Measurements from ENCODE around the gene SIVA1. TPM values are rescaled to one million over a fixed set of nuclear protein-coding genes. Genes with fewer than 3 reads are reported as not detected.

Gene SIVA1
- total RNA-seq, 4 donors from 2014 or later: 149 to 282 (median 201) TPM

DNA sequence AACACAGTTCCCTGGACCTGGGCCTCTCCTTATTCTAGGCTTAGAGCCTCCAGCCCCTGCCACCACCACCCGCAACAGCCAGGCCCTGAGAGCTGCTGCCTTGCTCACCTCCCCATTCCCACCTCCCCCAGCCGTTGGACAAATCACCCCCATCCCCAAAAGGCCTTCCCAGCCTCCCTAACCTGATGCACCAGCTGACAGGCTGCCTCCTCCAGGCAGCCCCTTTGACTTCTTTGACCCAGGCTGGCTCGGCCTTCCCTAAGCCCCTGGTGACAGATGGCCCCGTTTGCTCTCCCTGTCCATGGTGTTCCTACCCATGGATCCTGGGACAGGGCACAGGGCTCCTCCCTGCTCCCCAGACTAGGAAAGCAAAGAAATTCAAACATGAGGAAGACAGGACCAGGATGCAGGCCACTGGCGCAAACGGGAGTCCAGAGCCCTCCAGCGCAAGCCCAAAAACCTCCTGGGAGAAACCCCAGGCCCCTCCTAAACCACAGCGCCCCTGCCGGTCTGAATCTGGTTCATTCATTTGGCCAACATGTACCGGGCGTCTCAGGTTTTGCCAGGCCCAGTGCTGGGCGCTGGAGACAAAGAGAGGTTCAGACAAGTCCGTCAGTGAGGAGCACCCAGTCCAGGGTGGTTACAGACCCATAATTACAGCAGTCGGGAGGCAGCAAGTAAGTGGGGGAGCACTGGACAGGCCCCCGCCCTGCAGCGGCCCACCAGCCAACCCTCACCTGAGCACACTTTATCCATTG, 40.2 kb downstream of the SIVA1 start:
- intact Hi-C loops (cut with DNase I): no loop called here
- H3K4me1 ChIP-seq: peaks cover 35 to 93% (median 46%) of the 10 kb centered on the region in 3 donors
- WGBS, 2 donors: 77 to 94% methylated on average over 5 to 11 of the region's 16 CpGs

DNA sequence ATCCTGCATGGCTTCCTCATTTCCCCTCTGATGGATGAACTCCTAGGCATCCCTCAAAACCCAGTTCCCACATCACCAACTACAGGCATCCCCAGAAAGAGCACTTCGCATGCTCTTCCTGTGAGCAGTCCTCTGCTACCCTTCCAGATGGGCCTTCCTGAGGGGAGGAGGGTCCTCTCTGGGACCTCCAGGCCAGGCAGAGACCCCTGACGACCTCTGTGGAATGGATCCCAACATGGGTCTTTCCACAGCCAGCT, 40.7 kb downstream of the SIVA1 start:
- whole genome bisulfite sequencing, 2 donors: 89 to 93% methylated on average over 1 to 2 of the region's 2 CpGs
- H3K27me3 ChIP-seq: no peaks in the 10 kb centered on the region
- peaks cover 0 to 39% (median 14%) of the 10 kb centered on the region in 3 donors for H3K36me3 ChIP-seq
- no peaks in the 10 kb centered on the region for H3K9me3 ChIP-seq
- intact Hi-C loops (cut with DNase I): no loop called here
- no peak for DNase-seq
- TF ChIP-seq, protein P1, sequence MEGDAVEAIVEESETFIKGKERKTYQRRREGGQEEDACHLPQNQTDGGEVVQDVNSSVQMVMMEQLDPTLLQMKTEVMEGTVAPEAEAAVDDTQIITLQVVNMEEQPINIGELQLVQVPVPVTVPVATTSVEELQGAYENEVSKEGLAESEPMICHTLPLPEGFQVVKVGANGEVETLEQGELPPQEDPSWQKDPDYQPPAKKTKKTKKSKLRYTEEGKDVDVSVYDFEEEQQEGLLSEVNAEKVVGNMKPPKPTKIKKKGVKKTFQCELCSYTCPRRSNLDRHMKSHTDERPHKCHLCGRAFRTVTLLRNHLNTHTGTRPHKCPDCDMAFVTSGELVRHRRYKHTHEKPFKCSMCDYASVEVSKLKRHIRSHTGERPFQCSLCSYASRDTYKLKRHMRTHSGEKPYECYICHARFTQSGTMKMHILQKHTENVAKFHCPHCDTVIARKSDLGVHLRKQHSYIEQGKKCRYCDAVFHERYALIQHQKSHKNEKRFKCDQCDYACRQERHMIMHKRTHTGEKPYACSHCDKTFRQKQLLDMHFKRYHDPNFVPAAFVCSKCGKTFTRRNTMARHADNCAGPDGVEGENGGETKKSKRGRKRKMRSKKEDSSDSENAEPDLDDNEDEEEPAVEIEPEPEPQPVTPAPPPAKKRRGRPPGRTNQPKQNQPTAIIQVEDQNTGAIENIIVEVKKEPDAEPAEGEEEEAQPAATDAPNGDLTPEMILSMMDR (IDR thresholded peaks at IDR 0.05): no peak
- TF ChIP-seq POLR2A (IDR thresholded peaks at IDR 0.05): no peak
- H3K4me1 ChIP-seq: peaks cover 35 to 88% (median 46%) of the 10 kb centered on the region in 3 donors
- no peak overlapping the region for H3K27ac ChIP-seq
- peak overlapping the region in 3 of 4 donors; percentile 51 to 95 (median 85) for H3K4me3 ChIP-seq

More for the DNA sequence above, 40.2 kb downstream of the SIVA1 start:
- Histone ChIP-seq H3K27ac (no peak overlapping the region), H3K4me3 (peak overlapping the region in 2 of 4 donors; percentile 85 to 95), H3K36me3 (peaks cover 0 to 44% (median 14%) of the 10 kb centered on the region in 3 donors), H3K27me3 (no peaks in the 10 kb centered on the region), H3K9me3 (no peaks in the 10 kb centered on the region)
- no peak for TF ChIP-seq POLR2A (IDR thresholded peaks at IDR 0.05)
- no peak for DNase-seq

GRCh38 chr14:104794099-104794498, 41.2 kb downstream of the SIVA1 start:
- Histone ChIP-seq H3K27me3 (no peaks in the 10 kb centered on the region), H3K36me3 (peaks cover 0 to 34% (median 13%) of the 10 kb centered on the region in 3 donors), H3K9me3 (no peaks in the 10 kb centered on the region), H3K4me1 (peaks cover 35 to 88% (median 41%) of the 10 kb centered on the region in 3 donors), H3K27ac (peak overlapping the region in 3 of 4 donors; percentile 76 to 91 (median 90)), H3K4me3 (peak overlapping the region; percentile 51 to 95 (median 80))
- intact Hi-C loops (cut with DNase I): no loop called here
- DNase-seq: no peak
- 0 to 11% methylated on average over 5 to 6 of the region's 15 CpGs for WGBS, 2 donors
- TF ChIP-seq, protein P1 (IDR thresholded peaks at IDR 0.05): no peak
- TF ChIP-seq POLR2A (IDR thresholded peaks at IDR 0.05): no peak

- Histone ChIP-seq H3K27me3 (no peaks in the 10 kb centered on the region), H3K4me1 (peaks cover 38 to 88% (median 44%) of the 10 kb centered on the region in 3 donors), H3K4me3 (peak overlapping the region; percentile 51 to 95 (median 80)), H3K27ac (peak overlapping the region; percentile 76 to 94 (median 90)), H3K9me3 (no peaks in the 10 kb centered on the region), H3K36me3 (peaks cover 0 to 29% (median 8%) of the 10 kb centered on the region in 3 donors)
- no peak for TF ChIP-seq POLR2A (IDR thresholded peaks at IDR 0.05)
- TF ChIP-seq, protein P1 (IDR thresholded peaks at IDR 0.05): no peak
- 5 to 12% methylated on average over 10 to 14 of the region's 16 CpGs for WGBS, 2 donors
- no peak for DNase-seq
- intact Hi-C loops (cut with DNase I): no loop called here
Measured at GRCh38 chr14:104794631-104794992, 41.7 kb downstream of the SIVA1 start.

GRCh38 chr14:104794993-104795780, 42.2 kb downstream of the SIVA1 start, which contains the start of gene AKT1:
Gene AKT1, minus strand, starts transcription at chr14:104795748. Its CDS starts 3,105 bp downstream, at chr14:104792643.
- DNase-seq: no peak
- 0% methylated on average over 2 of the region's 124 CpGs; no CpG with 5 or more reads in 1 of the 2 donors for WGBS, 2 donors
- Histone ChIP-seq H3K36me3 (peaks cover 0 to 23% (median 8%) of the 10 kb centered on the region in 3 donors), H3K27ac (peak within 1 kb of the TSS; percentile 86 to 94 (median 90)), H3K4me1 (peaks cover 44 to 88% (median 49%) of the 10 kb centered on the region in 3 donors), H3K9me3 (no peaks in the 10 kb centered on the region), H3K4me3 (peak within 1 kb of the TSS; percentile 51 to 95 (median 80)), H3K27me3 (no peaks in the 10 kb centered on the region)
- no peak for TF ChIP-seq POLR2A (IDR thresholded peaks at IDR 0.05)
- TF ChIP-seq, protein P1 (IDR thresholded peaks at IDR 0.05): no peak
- intact Hi-C loops (cut with DNase I): no loop called here

Measured in esophagus squamous epithelium (tissue), 5 donors.